Ovary (tissue), 3 donors: ENCODE measurements around the gene FAM9A.

Experiments used
- EP300 ChIP-seq: sonication (generic); formaldehyde crosslinking; IDR thresholded peaks from one replicate; pipeline ENCODE4 v1.6.1; 2017; ENCODE audit warnings: antibody characterized with exemption
- TF ChIP-seq, protein P1 (sequence below), 3 donors: fragments of 450-650 bp in 2 of 3; fragments of 200-600 bp in 1 of 3; IDR thresholded peaks; one replicate each; pipeline versions ENCODE4 v1.5.1 to v1.8.0; 2016 to 2022; ENCODE audit warnings: antibody characterized with exemption in 3 of 3, mild to moderate bottlenecking in 1 of 3
- donor health status: DM: no; HTN: no; CAD: no.

DNA sequence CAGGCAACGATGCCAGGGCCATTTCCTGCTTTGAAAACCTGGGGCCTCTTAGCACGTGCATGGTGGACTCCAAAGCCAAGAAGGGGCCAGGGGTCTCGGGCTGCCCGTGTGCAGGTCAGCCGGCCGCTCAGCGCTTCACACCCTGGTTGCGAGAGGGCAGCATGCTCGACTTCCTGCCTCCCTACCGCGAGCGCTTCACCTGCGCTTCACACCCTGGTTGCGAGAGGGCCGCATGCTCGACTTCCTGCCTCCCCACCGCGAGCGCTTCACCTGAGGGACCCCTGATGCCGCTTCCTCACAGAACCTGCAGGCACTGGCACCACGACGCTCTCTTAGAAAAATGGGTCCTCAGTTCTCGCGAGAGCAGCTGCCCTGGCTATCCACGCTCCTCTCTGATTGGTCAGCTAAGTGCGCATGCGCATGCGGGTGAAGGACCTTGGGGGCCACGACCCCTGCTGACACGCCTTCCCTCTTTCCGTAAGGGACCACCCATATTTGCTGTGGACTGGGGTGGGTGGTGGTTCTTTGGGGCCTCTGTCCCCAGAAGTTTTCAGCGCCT lies at the start of gene FAM9A:
- no peak for TF ChIP-seq EP300
- TF ChIP-seq, protein P1, sequence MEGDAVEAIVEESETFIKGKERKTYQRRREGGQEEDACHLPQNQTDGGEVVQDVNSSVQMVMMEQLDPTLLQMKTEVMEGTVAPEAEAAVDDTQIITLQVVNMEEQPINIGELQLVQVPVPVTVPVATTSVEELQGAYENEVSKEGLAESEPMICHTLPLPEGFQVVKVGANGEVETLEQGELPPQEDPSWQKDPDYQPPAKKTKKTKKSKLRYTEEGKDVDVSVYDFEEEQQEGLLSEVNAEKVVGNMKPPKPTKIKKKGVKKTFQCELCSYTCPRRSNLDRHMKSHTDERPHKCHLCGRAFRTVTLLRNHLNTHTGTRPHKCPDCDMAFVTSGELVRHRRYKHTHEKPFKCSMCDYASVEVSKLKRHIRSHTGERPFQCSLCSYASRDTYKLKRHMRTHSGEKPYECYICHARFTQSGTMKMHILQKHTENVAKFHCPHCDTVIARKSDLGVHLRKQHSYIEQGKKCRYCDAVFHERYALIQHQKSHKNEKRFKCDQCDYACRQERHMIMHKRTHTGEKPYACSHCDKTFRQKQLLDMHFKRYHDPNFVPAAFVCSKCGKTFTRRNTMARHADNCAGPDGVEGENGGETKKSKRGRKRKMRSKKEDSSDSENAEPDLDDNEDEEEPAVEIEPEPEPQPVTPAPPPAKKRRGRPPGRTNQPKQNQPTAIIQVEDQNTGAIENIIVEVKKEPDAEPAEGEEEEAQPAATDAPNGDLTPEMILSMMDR (IDR thresholded peaks at IDR 0.05) = no peak
